DOHH2 (cell line): Measurements from ENCODE around the gene ZNF568.
A peak's percentile ranks its signal among the peaks of the same experiment; 100 is the strongest.

Source experiments
- H3F3A ChIP-seq: fragments of 200-600 bp; sonication (generic), shearing (Covaris generic); 2 replicates; pipeline ENCODE4 v1.6.0; 2016; ENCODE audit warnings: antibody characterized with exemption, mild to moderate bottlenecking; ENCODE audit not compliant: control insufficient read depth, insufficient read depth
- H3K27ac ChIP-seq: fragments of 200-600 bp; sonication (generic); 2 replicates; pipeline ENCODE4 v1.5.1; 2014; ENCODE audit warnings: low read depth, mild to moderate bottlenecking, low read length, moderate library complexity
- H3K27me3 ChIP-seq: fragments of 200-600 bp; sonication (generic); 2 replicates; pipeline ENCODE4 v1.6.1; 2014; ENCODE audit warnings: mild to moderate bottlenecking, low read length, mixed read lengths; ENCODE audit not compliant: control insufficient read depth
- H3K36me3 ChIP-seq: fragments of 200-600 bp; sonication (generic); 2 replicates; pipeline ENCODE4 v1.6.1; 2014; ENCODE audit warnings: mild to moderate bottlenecking, low read length, moderate library complexity, mixed read lengths; ENCODE audit not compliant: control insufficient read depth
- H3K4me1 ChIP-seq: fragments of 200-600 bp; sonication (generic); 2 replicates; pipeline ENCODE4 v1.6.1; 2014; ENCODE audit warnings: mild to moderate bottlenecking, low read length, mixed read lengths; ENCODE audit not compliant: control insufficient read depth
- H3K4me2 ChIP-seq: fragments of 200-600 bp; sonication (generic); 2 replicates; pipeline ENCODE4 v1.6.0; 2014; ENCODE audit warnings: mild to moderate bottlenecking, low read length, moderate library complexity
- H3K4me3 ChIP-seq: fragments of 200-600 bp; sonication (generic); 2 replicates; pipeline ENCODE4 v1.5.1; 2014; ENCODE audit warnings: mild to moderate bottlenecking, low read length, mixed read lengths
- H3K79me2 ChIP-seq: fragments of 200-600 bp; sonication (generic); 2 replicates; pipeline ENCODE4 v1.6.1; 2014; ENCODE audit warnings: mild to moderate bottlenecking, low read length, mixed read lengths; ENCODE audit not compliant: control insufficient read depth
- H3K9me2 ChIP-seq: fragments of 200-600 bp; sonication (generic); replicated peaks from 2 replicates; pipeline ENCODE4 v1.6.1; 2014; ENCODE audit warnings: mild to moderate bottlenecking, low read length, mixed read lengths; ENCODE audit not compliant: control insufficient read depth
- H3K9me3 ChIP-seq: fragments of 200-600 bp; sonication (generic); 2 replicates; pipeline ENCODE4 v1.6.1; 2014; ENCODE audit warnings: antibody characterized with exemption, low read length, mixed read lengths; ENCODE audit not compliant: control insufficient read depth, insufficient read depth
- H4K20me1 ChIP-seq: fragments of 200-600 bp; sonication (generic); 2 replicates; pipeline ENCODE4 v1.6.0; 2014; ENCODE audit warnings: low read depth, mild to moderate bottlenecking, antibody characterized with exemption, low read length, moderate library complexity; ENCODE audit not compliant: control insufficient read depth, insufficient read depth
- EZH2phosphoT487 ChIP-seq: fragments of 200-600 bp; sonication (generic); IDR thresholded peaks from 2 replicates; pipeline ENCODE4 v1.6.1; 2017; ENCODE audit warnings: borderline replicate concordance, mild to moderate bottlenecking, antibody characterized with exemption, low read length, moderate library complexity, mixed read lengths
- TF ChIP-seq, protein P1 (sequence below): fragments of 200-600 bp; sonication (generic); IDR thresholded peaks from one replicate; pipeline ENCODE4 v1.5.1; 2014; ENCODE audit warnings: antibody characterized with exemption, mild to moderate bottlenecking, low read depth, low read length; ENCODE audit not compliant: poor library complexity, severe bottlenecking

Gene ZNF568

DNA sequence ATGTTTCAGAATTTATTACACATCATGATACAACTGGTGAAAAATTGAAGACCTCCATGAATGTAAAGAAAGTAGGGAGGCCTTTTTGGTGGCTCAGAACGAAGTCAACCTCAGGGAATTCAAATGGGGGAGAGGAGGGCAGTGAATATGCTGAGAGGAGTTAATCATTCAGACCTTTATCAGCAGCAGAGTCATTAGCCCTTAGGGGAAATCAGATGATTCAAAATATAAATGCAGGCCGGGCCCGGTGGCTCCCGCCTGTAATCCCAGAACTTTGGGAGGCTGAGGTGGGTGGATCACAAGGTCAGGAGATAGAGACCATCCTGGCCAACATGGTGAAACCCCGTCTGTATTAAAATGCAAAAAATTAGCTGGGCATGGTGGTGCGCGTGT lies 81.7 kb downstream of the ZNF568 start:
- TF ChIP-seq, protein P1, sequence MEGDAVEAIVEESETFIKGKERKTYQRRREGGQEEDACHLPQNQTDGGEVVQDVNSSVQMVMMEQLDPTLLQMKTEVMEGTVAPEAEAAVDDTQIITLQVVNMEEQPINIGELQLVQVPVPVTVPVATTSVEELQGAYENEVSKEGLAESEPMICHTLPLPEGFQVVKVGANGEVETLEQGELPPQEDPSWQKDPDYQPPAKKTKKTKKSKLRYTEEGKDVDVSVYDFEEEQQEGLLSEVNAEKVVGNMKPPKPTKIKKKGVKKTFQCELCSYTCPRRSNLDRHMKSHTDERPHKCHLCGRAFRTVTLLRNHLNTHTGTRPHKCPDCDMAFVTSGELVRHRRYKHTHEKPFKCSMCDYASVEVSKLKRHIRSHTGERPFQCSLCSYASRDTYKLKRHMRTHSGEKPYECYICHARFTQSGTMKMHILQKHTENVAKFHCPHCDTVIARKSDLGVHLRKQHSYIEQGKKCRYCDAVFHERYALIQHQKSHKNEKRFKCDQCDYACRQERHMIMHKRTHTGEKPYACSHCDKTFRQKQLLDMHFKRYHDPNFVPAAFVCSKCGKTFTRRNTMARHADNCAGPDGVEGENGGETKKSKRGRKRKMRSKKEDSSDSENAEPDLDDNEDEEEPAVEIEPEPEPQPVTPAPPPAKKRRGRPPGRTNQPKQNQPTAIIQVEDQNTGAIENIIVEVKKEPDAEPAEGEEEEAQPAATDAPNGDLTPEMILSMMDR, result no peak
- no peak for TF ChIP-seq EZH2phosphoT487
- Histone ChIP-seq H3F3A (no peaks in the 10 kb centered on the region), H3K79me2 (no peaks in the 10 kb centered on the region), H3K9me3 (peaks cover 15% of the 10 kb centered on the region), H3K36me3 (no peaks in the 10 kb centered on the region), H3K9me2 (no peaks in the 10 kb centered on the region), H3K27ac (no peak overlapping the region), H3K27me3 (no peaks in the 10 kb centered on the region), H3K4me3 (no peak overlapping the region), H3K4me2 (no peak overlapping the region), H4K20me1 (no peaks in the 10 kb centered on the region), H3K4me1 (no peaks in the 10 kb centered on the region)

DNA sequence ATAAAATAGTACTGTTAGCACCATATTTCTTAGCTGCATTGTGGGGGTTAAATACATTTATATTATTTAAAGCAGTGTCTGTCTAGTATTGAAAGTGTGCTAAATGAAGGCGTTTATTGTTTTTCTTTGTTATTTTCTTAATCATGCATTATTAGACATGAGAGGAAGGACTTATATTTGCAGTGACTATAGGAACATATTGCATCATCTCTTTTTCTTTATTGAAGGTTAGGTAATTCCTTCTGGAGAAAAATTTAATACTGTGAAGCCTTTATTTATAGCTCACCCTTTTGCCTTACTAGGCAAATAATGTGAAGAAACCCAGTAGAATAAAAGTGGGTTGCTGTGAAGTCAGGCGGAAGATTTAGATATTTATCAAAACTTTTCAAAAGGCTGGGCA lies 83.2 kb downstream of the ZNF568 start:
- TF ChIP-seq EZH2phosphoT487, result no peak
- TF ChIP-seq, protein P1, result no peak
- no peaks in the 10 kb centered on the region for H3F3A ChIP-seq
- H3K9me2 ChIP-seq, result no peaks in the 10 kb centered on the region
- H3K27me3 ChIP-seq, result no peaks in the 10 kb centered on the region
- no peaks in the 10 kb centered on the region for H3K4me1 ChIP-seq
- H3K4me3 ChIP-seq, result no peak overlapping the region
- H3K9me3 ChIP-seq, result peaks cover 12% of the 10 kb centered on the region
- no peaks in the 10 kb centered on the region for H3K79me2 ChIP-seq
- H3K4me2 ChIP-seq, result no peak overlapping the region
- H4K20me1 ChIP-seq, result no peaks in the 10 kb centered on the region
- H3K27ac ChIP-seq, result no peak overlapping the region
- H3K36me3 ChIP-seq, result no peaks in the 10 kb centered on the region

DNA sequence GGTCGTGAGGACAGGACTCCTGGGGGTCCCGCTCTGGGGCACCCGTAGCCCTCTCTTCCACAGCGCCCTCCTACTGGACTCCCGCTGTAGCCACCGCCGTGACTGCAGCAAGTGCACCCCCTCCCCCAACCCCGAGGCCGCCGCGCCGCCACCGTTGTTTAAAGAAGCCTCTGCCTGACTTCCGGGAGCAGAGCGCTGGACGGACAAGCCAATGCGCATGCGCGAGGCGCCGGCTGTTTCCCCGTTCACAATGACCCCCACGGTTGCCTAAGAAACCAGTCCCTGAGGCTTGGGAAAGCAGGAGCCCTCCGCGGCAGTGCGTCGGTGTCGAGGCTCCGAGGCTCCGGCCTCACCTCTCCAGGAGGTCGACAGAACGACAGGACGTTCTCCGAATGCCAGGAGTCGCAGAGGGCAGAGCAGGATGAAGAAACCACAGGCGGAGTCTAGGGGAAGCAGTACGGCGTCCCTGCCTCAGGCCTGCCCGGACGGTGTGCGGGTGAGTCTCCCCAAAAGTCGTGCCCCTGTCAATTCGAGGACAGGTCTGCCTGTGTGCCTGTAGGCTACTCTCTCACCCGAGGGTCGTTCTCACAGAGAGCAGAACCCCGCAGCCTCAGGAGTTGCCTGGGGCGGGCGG lies 91.6 kb downstream of the ZNF568 start:
- Histone ChIP-seq H3K4me3 (0 out of 2 replicates have a peak overlapping the region, but pooled peaks have one; percentile 12), H3K36me3 (no peaks in the 10 kb centered on the region), H3K9me3 (peaks cover 41% of the 10 kb centered on the region), H3K4me2 (peak overlapping the region; percentile 14; the same call in 1 of the 2 replicates), H3K27ac (no peak overlapping the region), H3F3A (no peaks in the 10 kb centered on the region), H3K9me2 (no peaks in the 10 kb centered on the region), H3K4me1 (no peaks in the 10 kb centered on the region), H4K20me1 (no peaks in the 10 kb centered on the region), H3K79me2 (no peaks in the 10 kb centered on the region), H3K27me3 (no peaks in the 10 kb centered on the region)
- TF ChIP-seq EZH2phosphoT487, result no peak
- TF ChIP-seq, protein P1, result no peak
